CD14-positive monocyte (primary cell): ENCODE measurements around the gene AFF2. TPM values are rescaled to one million over a fixed set of nuclear protein-coding genes. Genes with fewer than 3 reads are reported as not detected.
"Not testable (repeated sequence)": the region's sequence is repeated elsewhere in the genome, so short reads cannot be mapped to it uniquely, and the experiment has no call there.

Experiments
- DNase-seq, 3 donors: peaks; one replicate each; pipeline ENCODE4 v3.0.0-alpha.2; 2011 to 2022
- H2AFZ ChIP-seq: 2 replicates; pipeline ENCODE4 v1.6.0; 2012; ENCODE audit warnings: mild to moderate bottlenecking, low read depth, low read length, inconsistent platforms; ENCODE audit not compliant: insufficient read depth, poor library complexity, severe bottlenecking
- H3K27ac ChIP-seq, 2 donors: 1 replicate in 1 of 2; 2 replicates in 1 of 2; pipeline ENCODE4 v1.5.1; 2012 to 2013; ENCODE audit warnings: low read length in 2 of 2, control low read depth in 1 of 2, inconsistent platforms in 1 of 2, low read depth in 1 of 2, mild to moderate bottlenecking in 1 of 2
- H3K27me3 ChIP-seq, 2 donors: one replicate each; pipeline versions ENCODE4 v1.6.0 to v1.6.1; 2011 to 2013; ENCODE audit warnings: low read length in 2 of 2; ENCODE audit not compliant: control insufficient read depth in 2 of 2, insufficient read depth in 2 of 2
- H3K36me3 ChIP-seq, 2 donors: replicated peaks in 1 of 2; 1 replicate in 1 of 2; 2 replicates in 1 of 2; pipeline versions ENCODE4 v1.5.1 to v1.6.1; 2012 to 2013; ENCODE audit warnings: low read length in 2 of 2, control low read depth in 1 of 2, inconsistent platforms in 1 of 2, mild to moderate bottlenecking in 1 of 2; ENCODE audit not compliant: insufficient read depth in 2 of 2, control insufficient read depth in 1 of 2
- H3K4me1 ChIP-seq, 2 donors: 1 replicate in 1 of 2; 2 replicates in 1 of 2; pipeline versions ENCODE4 v1.5.1 to v1.6.1; 2012 to 2013; ENCODE audit warnings: low read length in 2 of 2, control low read depth in 1 of 2, inconsistent platforms in 1 of 2, mild to moderate bottlenecking in 1 of 2, moderate library complexity in 1 of 2; ENCODE audit not compliant: insufficient read depth in 2 of 2, control insufficient read depth in 1 of 2
- H3K4me2 ChIP-seq: replicated peaks from 2 replicates; pipeline ENCODE3; 2012; ENCODE audit warnings: low read length, moderate library complexity, mild to moderate bottlenecking; ENCODE audit not compliant: poor library complexity, severe bottlenecking; ENCODE audit errors: extremely low read depth
- H3K4me3 ChIP-seq, 3 experiments: fragments of 200-600 bp in 1 of 3; sonication (generic) in 1 of 3; replicated peaks in 1 of 3; 1 replicate in 2 of 3; 2 replicates in 1 of 3; pipeline ENCODE4 v1.5.1; 2011 to 2013; ENCODE audit warnings: low read length in 3 of 3, mild to moderate bottlenecking in 3 of 3, control low read depth in 2 of 3, low read depth in 2 of 3, inconsistent platforms in 1 of 3, moderate library complexity in 1 of 3
- H3K79me2 ChIP-seq: 2 replicates; pipeline ENCODE4 v1.6.0; 2012; ENCODE audit warnings: mild to moderate bottlenecking, control low read depth, inconsistent platforms, low read length, moderate library complexity; ENCODE audit not compliant: insufficient read depth
- H3K9ac ChIP-seq: 2 replicates; pipeline ENCODE4 v1.6.0; 2017; ENCODE audit warnings: low read length, mild to moderate bottlenecking; ENCODE audit not compliant: insufficient read depth, poor library complexity, severe bottlenecking
- H3K9me3 ChIP-seq, 2 donors: replicated peaks in 1 of 2; 1 replicate in 1 of 2; 2 replicates in 1 of 2; pipeline versions ENCODE4 v1.5.1 to v1.6.1; 2012 to 2013; ENCODE audit warnings: low read length in 2 of 2, control low read depth in 1 of 2; ENCODE audit not compliant: control insufficient read depth in 1 of 2, insufficient read depth in 1 of 2
- H4K20me1 ChIP-seq: 2 replicates; pipeline ENCODE4 v1.6.0; 2012; ENCODE audit warnings: mild to moderate bottlenecking, low read length, control low read depth, moderate library complexity; ENCODE audit not compliant: insufficient read depth
- H3K27ac Mint-ChIP-seq, 7 donors: one replicate each; pipeline ENCODE4 v1.8.0; 2020; ENCODE audit warnings: mild to moderate bottlenecking in 7 of 7, mixed read lengths in 7 of 7, moderate library complexity in 6 of 7, inconsistent platforms in 2 of 7
- H3K27me3 Mint-ChIP-seq, 3 donors: one replicate each; pipeline ENCODE4 v1.8.0; 2021 to 2022; ENCODE audit warnings: low read depth in 3 of 3, mild to moderate bottlenecking in 3 of 3, mixed read lengths in 3 of 3, moderate library complexity in 3 of 3, inconsistent platforms in 1 of 3
- H3K36me3 Mint-ChIP-seq, 2 donors: one replicate each; pipeline ENCODE4 v1.8.0; 2020; ENCODE audit warnings: mixed read lengths in 2 of 2, inconsistent platforms in 1 of 2, mild to moderate bottlenecking in 1 of 2
- H3K4me1 Mint-ChIP-seq: one replicate; pipeline ENCODE4 v1.8.0; 2020; ENCODE audit warnings: mild to moderate bottlenecking, mixed read lengths
- H3K4me3 Mint-ChIP-seq, 2 donors: one replicate each; pipeline ENCODE4 v1.8.0; 2020; ENCODE audit warnings: mild to moderate bottlenecking in 2 of 2, mixed read lengths in 2 of 2, moderate library complexity in 1 of 2
- H3K9me3 Mint-ChIP-seq, 7 donors: one replicate each; pipeline ENCODE4 v1.8.0; 2020 to 2022; ENCODE audit warnings: mixed read lengths in 7 of 7, mild to moderate bottlenecking in 6 of 7, moderate library complexity in 6 of 7, inconsistent platforms in 2 of 7
- WGBS: methylation state at CpG from one replicate; pipeline ENCODE4 v1.1.5; 2013; ENCODE audit warnings: missing lambda C conversion rate; ENCODE audit not compliant: insufficient coverage; 5-methylcytosine and 5-hydroxymethylcytosine counted together
- intact Hi-C, 2 donors: fragments of 100-400 bp; cut with micrococcal nuclease; formaldehyde crosslinking; loops; one replicate each; pipeline versions ENCODE4 v1.15.0 to v1.15.1; 2023
- polyA plus RNA-seq, 3 donors: library from polyadenylated mRNA; depleted of rRNA in 1 of 3; unstranded in 2 of 3; stranded (reverse) in 1 of 3; fragments of 300-500 nt in 2 of 3; fragments of >200 nt in 1 of 3; fragmentation: Illumina TruSeq in 2 of 3; gene quantifications; 1 replicate in 2 of 3; 2 replicates in 1 of 3; pipeline ENCODE4 v1.2.3, GENCODE V29; 2012 to 2021
- TF ChIP-seq, protein P1 (sequence below): fragments of 200-600 bp; IDR thresholded peaks from one replicate; pipeline ENCODE4 v1.8.0; 2022; ENCODE audit warnings: antibody characterized with exemption, mild to moderate bottlenecking

The AFF2 gene
- polyA plus RNA-seq, 3 donors: 0.07 to 1.1 (median 0.70) TPM

GRCh38 chrX:148664171-148664570 lies 163.8 kb downstream of the AFF2 start:
- intact Hi-C loops: no loop called here
- Mint-ChIP-seq H3K27ac (peak overlapping the region in 1 of 7 donors; percentile 15), H3K4me1 (peaks cover 2% of the 10 kb centered on the region)

DNA sequence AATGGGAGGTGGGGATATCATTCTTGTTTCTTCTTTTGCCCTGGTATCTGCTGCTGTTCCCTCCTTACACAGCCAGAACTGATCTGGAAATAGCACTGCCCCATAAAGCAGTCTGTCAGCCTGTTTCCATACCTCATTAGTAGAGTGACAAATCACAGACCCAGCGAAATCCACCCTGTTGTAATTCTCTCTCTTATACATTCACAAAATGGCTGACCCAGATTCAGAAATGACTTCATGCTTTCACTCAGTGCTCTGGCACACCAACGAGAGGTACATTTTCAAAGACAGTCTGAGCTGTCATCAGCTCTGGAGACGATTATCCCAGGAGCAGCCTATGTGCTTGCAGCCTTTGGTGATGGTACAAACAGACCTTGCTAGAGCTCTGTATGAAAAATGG lies 164.6 kb downstream of the AFF2 start:
- Mint-ChIP-seq H3K36me3 (peaks cover 3 to 9% of the 10 kb centered on the region in 2 donors), H3K4me1 (peaks cover 2% of the 10 kb centered on the region), H3K9me3 (peaks cover 14 to 30% (median 23%) of the 10 kb centered on the region in 7 donors), H3K27ac (no peak overlapping the region), H3K4me3 (no peak overlapping the region), H3K27me3 (no peaks in the 10 kb centered on the region)
- no peaks in the 10 kb centered on the region for H4K20me1 ChIP-seq
- H3K9ac ChIP-seq: no peak overlapping the region
- intact Hi-C loops: no loop called here
- H3K4me2 ChIP-seq: no peak overlapping the region
- no peaks in the 10 kb centered on the region for H3K79me2 ChIP-seq
- WGBS: 95% methylated on average over 3 of the region's 3 CpGs
- no peak for DNase-seq
- H3K27ac ChIP-seq: no peak overlapping the region
- no peaks in the 10 kb centered on the region for H3K36me3 ChIP-seq
- no peaks in the 10 kb centered on the region for H3K27me3 ChIP-seq
- H3K4me3 ChIP-seq: no peak overlapping the region
- TF ChIP-seq, protein P1, sequence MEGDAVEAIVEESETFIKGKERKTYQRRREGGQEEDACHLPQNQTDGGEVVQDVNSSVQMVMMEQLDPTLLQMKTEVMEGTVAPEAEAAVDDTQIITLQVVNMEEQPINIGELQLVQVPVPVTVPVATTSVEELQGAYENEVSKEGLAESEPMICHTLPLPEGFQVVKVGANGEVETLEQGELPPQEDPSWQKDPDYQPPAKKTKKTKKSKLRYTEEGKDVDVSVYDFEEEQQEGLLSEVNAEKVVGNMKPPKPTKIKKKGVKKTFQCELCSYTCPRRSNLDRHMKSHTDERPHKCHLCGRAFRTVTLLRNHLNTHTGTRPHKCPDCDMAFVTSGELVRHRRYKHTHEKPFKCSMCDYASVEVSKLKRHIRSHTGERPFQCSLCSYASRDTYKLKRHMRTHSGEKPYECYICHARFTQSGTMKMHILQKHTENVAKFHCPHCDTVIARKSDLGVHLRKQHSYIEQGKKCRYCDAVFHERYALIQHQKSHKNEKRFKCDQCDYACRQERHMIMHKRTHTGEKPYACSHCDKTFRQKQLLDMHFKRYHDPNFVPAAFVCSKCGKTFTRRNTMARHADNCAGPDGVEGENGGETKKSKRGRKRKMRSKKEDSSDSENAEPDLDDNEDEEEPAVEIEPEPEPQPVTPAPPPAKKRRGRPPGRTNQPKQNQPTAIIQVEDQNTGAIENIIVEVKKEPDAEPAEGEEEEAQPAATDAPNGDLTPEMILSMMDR: no peak
- no peaks in the 10 kb centered on the region for H3K4me1 ChIP-seq
- H3K9me3 ChIP-seq: peaks cover 14 to 25% of the 10 kb centered on the region in 2 donors
- H2AFZ ChIP-seq: no peak overlapping the region

More at GRCh38 chrX:148664171-148664570, 163.8 kb downstream of the AFF2 start:
- no peaks in the 10 kb centered on the region for H3K27me3 ChIP-seq
- peaks cover 3 to 9% of the 10 kb centered on the region in 2 donors for H3K36me3 Mint-ChIP-seq
- WGBS: 100% methylated on average over 1 of the region's 1 CpG
- TF ChIP-seq, protein P1: no peak
- H3K4me3 Mint-ChIP-seq: no peak overlapping the region
- no peak for DNase-seq
- no peaks in the 10 kb centered on the region for H3K4me1 ChIP-seq
- no peak overlapping the region for H3K4me3 ChIP-seq
- no peaks in the 10 kb centered on the region for H3K79me2 ChIP-seq
- no peak overlapping the region for H3K4me2 ChIP-seq
- H3K9ac ChIP-seq: no peak overlapping the region
- no peak overlapping the region for H3K27ac ChIP-seq
- H3K27me3 Mint-ChIP-seq: no peaks in the 10 kb centered on the region
- peaks cover 14 to 22% (median 16%) of the 10 kb centered on the region in 7 donors for H3K9me3 Mint-ChIP-seq
- no peaks in the 10 kb centered on the region for H3K36me3 ChIP-seq
- peaks cover 14 to 22% of the 10 kb centered on the region in 2 donors for H3K9me3 ChIP-seq
- H2AFZ ChIP-seq: no peak overlapping the region
- no peaks in the 10 kb centered on the region for H4K20me1 ChIP-seq

DNA sequence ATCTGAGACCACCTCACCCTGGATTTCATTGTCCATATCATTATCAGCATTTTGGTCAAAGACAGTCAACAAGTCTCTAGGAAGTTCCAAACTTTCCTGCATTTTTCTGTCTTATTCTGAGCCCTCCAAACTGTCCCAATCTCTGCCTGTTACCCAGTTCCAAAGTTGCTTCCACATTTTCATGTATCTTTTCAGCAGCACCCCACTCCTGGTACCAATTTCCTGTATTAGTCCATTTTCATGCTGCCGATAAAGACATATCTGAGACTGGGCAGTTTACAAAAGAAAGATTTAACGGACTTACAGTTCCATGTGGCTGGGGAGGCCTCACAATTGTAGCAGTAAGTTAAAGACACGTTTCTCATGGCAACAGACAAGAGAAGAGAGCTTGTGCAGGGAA lies 168.8 kb downstream of the AFF2 start:
- H3K4me2 ChIP-seq, H3K9ac ChIP-seq, intact Hi-C loops, H3K79me2 ChIP-seq, H3K27me3 Mint-ChIP-seq, H2AFZ ChIP-seq, DNase-seq, H3K36me3 ChIP-seq, H3K4me3 ChIP-seq, H4K20me1 ChIP-seq, H3K27me3 ChIP-seq, H3K27ac ChIP-seq, H3K4me1 ChIP-seq, H3K4me3 Mint-ChIP-seq, H3K36me3 Mint-ChIP-seq, H3K4me1 Mint-ChIP-seq: not testable (repeated sequence)
- peaks cover 14 to 25% of the 10 kb centered on the region in 2 donors for H3K9me3 ChIP-seq
- WGBS: no CpG with 5 or more reads among the region's 3 CpGs
- Mint-ChIP-seq H3K27ac (peak overlapping the region in 1 of 7 donors; percentile 31), H3K9me3 (peaks cover 17 to 31% (median 26%) of the 10 kb centered on the region in 7 donors)
